GM12878 (cell line): ENCODE results near the gene ARPP21. TPM values are rescaled to one million over a fixed set of nuclear protein-coding genes. Genes with fewer than 3 reads are reported as not detected.
"Not testable (repeated sequence)": the region's sequence is repeated elsewhere in the genome, so short reads cannot be mapped to it uniquely, and the experiment has no call there.

Source experiments
- ATAC-seq: fragments of 200-7000 bp; cut with Tn5 transposase; 3 replicates; pipeline ENCODE4 v1.9.1; 2020; ENCODE audit warnings: mild to moderate bottlenecking, moderate library complexity
- BruUV-seq: library from RNA; stranded (reverse); fragments of 400-500 nt; replicated peaks from 2 replicates; lab custom pipeline; 2021; lab: Mats Ljungman, UMichigan
- CTCF ChIA-PET: fragments of 300-600 bp; sonication (Branson Sonifier 250); formaldehyde crosslinking; extraction: SDS; loops from one replicate; lab custom pipeline; 2021; ENCODE audit warnings: inconsistent platforms; lab: Yijun Ruan, JAX
- POLR2A ChIA-PET: fragments of 350-600 bp; formaldehyde crosslinking; extraction: SDS; loops from one replicate; lab custom pipeline; 2021; ENCODE audit warnings: inconsistent platforms; lab: Charles Lee
- RAD21 ChIA-PET: fragments of 300-600 bp; sonication (Branson Sonifier 250); formaldehyde crosslinking; loops from one replicate; lab custom pipeline; 2023; ENCODE audit warnings: antibody characterized with exemption; ENCODE audit not compliant: unreplicated experiment; lab: Charles Lee
- SMC1A ChIA-PET: fragments of 300-600 bp; sonication (Branson Sonifier 250); formaldehyde crosslinking; loops from one replicate; lab custom pipeline; 2023; ENCODE audit not compliant: unreplicated experiment, uncharacterized antibody; lab: Charles Lee
- DNase-seq: peaks from one replicate; pipeline ENCODE4 v3.0.0-alpha.2; 2011; ENCODE audit warnings: low read depth, low spot score
- FAIRE-seq: peaks from 3 replicates; lab custom pipeline; 2011; peaks lifted over from hg19 to GRCh38; lab: Jason Lieb, UNC
- H2AFZ ChIP-seq: 2 replicates; pipeline ENCODE4 v1.6.0; 2011; ENCODE audit warnings: low read depth, low read length, control low read depth; ENCODE audit not compliant: control insufficient read depth
- H3K27ac ChIP-seq: 2 replicates; pipeline ENCODE4 v1.5.1; 2011; ENCODE audit warnings: control low read depth; ENCODE audit not compliant: control insufficient read depth, insufficient read depth
- H3K27me3 ChIP-seq, 2 experiments: replicated peaks in 1 of 2; 2 replicates each; pipeline versions ENCODE4 v1.6.0 to v1.6.1; 2011; ENCODE audit warnings: low read length in 1 of 2; ENCODE audit not compliant: control insufficient read depth in 2 of 2, insufficient read depth in 2 of 2
- H3K36me3 ChIP-seq, 2 experiments: 2 replicates each; pipeline ENCODE4 v1.5.1; 2011; ENCODE audit warnings: low read length in 1 of 2; ENCODE audit not compliant: control insufficient read depth in 2 of 2, insufficient read depth in 2 of 2
- H3K4me1 ChIP-seq: 2 replicates; pipeline ENCODE4 v1.6.1; 2011; ENCODE audit warnings: mild to moderate bottlenecking, low read length, moderate library complexity, mixed read lengths; ENCODE audit not compliant: control insufficient read depth, insufficient read depth
- H3K4me2 ChIP-seq: 2 replicates; pipeline ENCODE4 v1.6.0; 2011; ENCODE audit warnings: control low read depth; ENCODE audit not compliant: control insufficient read depth, insufficient read depth
- H3K4me3 ChIP-seq: fragments of 200-600 bp; sonication (generic); 2 replicates; pipeline ENCODE4 v1.5.1; 2016
- H3K79me2 ChIP-seq: 2 replicates; pipeline ENCODE4 v1.6.0; 2011; ENCODE audit warnings: low read length; ENCODE audit not compliant: control insufficient read depth, insufficient read depth
- H3K9ac ChIP-seq: 2 replicates; pipeline ENCODE4 v1.8.0; 2011; ENCODE audit warnings: low read length, control low read depth, mixed read lengths; ENCODE audit not compliant: control insufficient read depth, insufficient read depth
- H3K9me3 ChIP-seq: replicated peaks from 3 replicates; pipeline ENCODE4 v1.5.1; 2011; ENCODE audit warnings: mild to moderate bottlenecking, low read length; ENCODE audit not compliant: control insufficient read depth, insufficient read depth
- H4K20me1 ChIP-seq: 2 replicates; pipeline ENCODE4 v1.6.0; 2011; ENCODE audit not compliant: control insufficient read depth, insufficient read depth
- MEF2A ChIP-seq: IDR thresholded peaks from 2 replicates; pipeline ENCODE4 v1.6.1; 2011; ENCODE audit warnings: low read depth, mild to moderate bottlenecking, low read length, moderate library complexity; ENCODE audit not compliant: insufficient read depth
- RUNX3 ChIP-seq: IDR thresholded peaks from 2 replicates; pipeline ENCODE4 v1.6.1; 2012; ENCODE audit warnings: low read length, inconsistent platforms
- SPI1 ChIP-seq: IDR thresholded peaks from 2 replicates; pipeline ENCODE4 v1.6.1; 2011; ENCODE audit warnings: low read depth, mild to moderate bottlenecking, low read length, moderate library complexity, borderline replicate concordance; ENCODE audit not compliant: insufficient read depth
- WGBS: methylation state at CpG from one replicate; pipeline ENCODE4 v1.1.6; 2016; ENCODE audit warnings: low lambda C conversion rate; ENCODE audit not compliant: insufficient replicate concordance, insufficient coverage; ENCODE audit errors: missing lambda C conversion rate; 5-methylcytosine and 5-hydroxymethylcytosine counted together
- in situ Hi-C: fragments of 300-500 bp; cut with MboI; formaldehyde crosslinking; loops from 9 replicates; pipeline ENCODE4 v1.14.3; 2018; ENCODE audit warnings: mixed read lengths
- intact Hi-C: fragments of 100-400 bp; cut with micrococcal nuclease; formaldehyde crosslinking; loops from one replicate; pipeline ENCODE4 v1.14.2; 2022; ENCODE audit not compliant: unreplicated experiment
- polyA plus RNA-seq, 11 experiments: library from polyadenylated mRNA; depleted of rRNA in 4 of 11; unstranded in 6 of 11; stranded (reverse) in 5 of 11; fragments of >200 nt; fragmentation: Nextera tagmentation in 4 of 11; fragmentation: Illumina TruSeq in 1 of 11; extraction: Ambion mirVana in 4 of 11; extraction: Trizol in 1 of 11; gene quantifications; 1 replicate in 1 of 11; 2 replicates in 10 of 11; pipeline versions ENCODE4 v1.2.1 to v1.2.3, GENCODE V29; 2011 to 2016; ENCODE audit warnings: inconsistent platforms in 2 of 11, missing spikeins in 2 of 11, low read depth in 1 of 11
- total RNA-seq, 4 experiments: library from RNA; depleted of rRNA in 3 of 4; stranded (reverse); fragments of >200 nt in 3 of 4; fragmentation: Illumina TruSeq in 1 of 4; extraction: Trizol in 1 of 4; gene quantifications; 2 replicates each; pipeline versions ENCODE4 v1.2.1 to v1.2.3, GENCODE V29; 2013 to 2021

Gene ARPP21
- total and polyA plus RNA-seq, 10 of the 15 experiments (the other 5 are each of a cell fraction or from before 2014, with no cell fraction given), result not detected

DNA sequence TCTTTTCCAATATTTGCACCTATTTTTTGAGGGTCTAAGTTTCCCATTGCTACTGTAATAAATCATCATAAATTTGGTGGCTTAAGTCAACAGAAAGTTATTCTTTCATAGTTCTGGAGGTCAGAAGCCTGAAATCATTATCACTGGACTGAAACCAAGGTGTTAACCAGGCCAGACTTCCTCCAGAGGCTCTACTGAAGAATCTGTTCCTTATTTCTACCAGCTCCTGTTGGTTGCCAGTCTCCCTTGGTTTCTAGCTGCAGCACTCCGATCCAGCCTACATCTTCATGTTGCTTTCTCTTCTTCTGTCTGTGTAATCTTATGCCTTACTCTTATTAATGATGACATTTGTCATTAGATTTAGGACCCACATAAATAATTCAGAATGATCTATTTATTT lies 22.0 kb upstream of the ARPP21 start:
- Histone ChIP-seq H3K27me3 (no peaks in the 10 kb centered on the region), H3K4me1 (no peaks in the 10 kb centered on the region), H3K9me3 (no peaks in the 10 kb centered on the region), H3K79me2 (no peaks in the 10 kb centered on the region), H3K9ac (no peak overlapping the region), H3K27ac (no peak overlapping the region), H4K20me1 (no peaks in the 10 kb centered on the region), H3K36me3 (no peaks in the 10 kb centered on the region), H3K4me2 (no peak overlapping the region), H2AFZ (no peak overlapping the region), H3K4me3 (no peak overlapping the region)
- SMC1A ChIA-PET, result no interaction called here
- ATAC-seq, result peak; percentile 73
- in situ Hi-C loops (no loop called here), intact Hi-C loops (no loop called here)
- peak; percentile 60; the same call in 1 of the 2 replicates for TF ChIP-seq SPI1
- TF ChIP-seq MEF2A, result no peak
- no TSS peak for BruUV-seq
- POLR2A ChIA-PET, result no interaction called here
- RAD21 ChIA-PET, result no interaction called here
- CTCF ChIA-PET, result no interaction called here
- no peak for FAIRE-seq
- WGBS, result 5% methylated on average over 1 of the region's 1 CpG
- DNase-seq, result no peak

GRCh38 chr3:35620238-35620637 lies 19.1 kb upstream of the ARPP21 start:
- DNase-seq, H4K20me1 ChIP-seq, H3K79me2 ChIP-seq, H3K27ac ChIP-seq, FAIRE-seq, ATAC-seq, intact Hi-C loops, H3K27me3 ChIP-seq, H3K4me1 ChIP-seq, in situ Hi-C loops, BruUV-seq, H2AFZ ChIP-seq, RAD21 ChIA-PET, POLR2A ChIA-PET, H3K36me3 ChIP-seq, CTCF ChIA-PET, H3K9ac ChIP-seq, H3K4me3 ChIP-seq, H3K4me2 ChIP-seq, H3K9me3 ChIP-seq: not testable (repeated sequence)
- peak; percentile 50 for TF ChIP-seq RUNX3
- SMC1A ChIA-PET, result interaction anchor here (1.5 kb wide), 1 partner anchor 13 kb away, joined by 3 read pairs; no protein-coding TSS in a partner anchor
- WGBS, result 0% methylated on average over 2 of the region's 2 CpGs
